NCI-H345 (cell line): ENCODE measurements around the gene RTEL1.
A peak's percentile ranks its signal among the peaks of the same experiment; 100 is the strongest.

Experiments
- DNase-seq: peaks from one replicate; lab custom pipeline; 2025; lab: John Stamatoyannopoulos, UW

RTEL1 gene

GRCh38 chr20:63740627-63741353 lies 82.7 kb downstream of the RTEL1 start:
- DNase-seq, result peak; percentile 90

GRCh38 chr20:63741354-63741675 lies 83.2 kb downstream of the RTEL1 start:
- no peak for DNase-seq

- no peak for DNase-seq
These were observed 83.7 kb downstream of the RTEL1 start for GRCh38 chr20:63741676-63742380.

- DNase-seq, result no peak
These were observed 84.4 kb downstream of the RTEL1 start for GRCh38 chr20:63742381-63743024.

GRCh38 chr20:63743210-63743970 lies 85.3 kb downstream of the RTEL1 start:
- DNase-seq, result no peak

- DNase-seq, result no peak
These were observed 86.0 kb downstream of the RTEL1 start for GRCh38 chr20:63744158-63744557.

- DNase-seq, result no peak
These were observed 86.7 kb downstream of the RTEL1 start for GRCh38 chr20:63744574-63745423.

- no peak for DNase-seq
These were observed 87.3 kb downstream of the RTEL1 start for GRCh38 chr20:63745424-63745805.
